NCI-H82 (cell line): ENCODE data around the gene TACC3.
A peak's percentile ranks its signal among the peaks of the same experiment; 100 is the strongest.

Experiments used
- DNase-seq: peaks from one replicate; lab custom pipeline; 2025; lab: John Stamatoyannopoulos, UW

Gene TACC3

DNA sequence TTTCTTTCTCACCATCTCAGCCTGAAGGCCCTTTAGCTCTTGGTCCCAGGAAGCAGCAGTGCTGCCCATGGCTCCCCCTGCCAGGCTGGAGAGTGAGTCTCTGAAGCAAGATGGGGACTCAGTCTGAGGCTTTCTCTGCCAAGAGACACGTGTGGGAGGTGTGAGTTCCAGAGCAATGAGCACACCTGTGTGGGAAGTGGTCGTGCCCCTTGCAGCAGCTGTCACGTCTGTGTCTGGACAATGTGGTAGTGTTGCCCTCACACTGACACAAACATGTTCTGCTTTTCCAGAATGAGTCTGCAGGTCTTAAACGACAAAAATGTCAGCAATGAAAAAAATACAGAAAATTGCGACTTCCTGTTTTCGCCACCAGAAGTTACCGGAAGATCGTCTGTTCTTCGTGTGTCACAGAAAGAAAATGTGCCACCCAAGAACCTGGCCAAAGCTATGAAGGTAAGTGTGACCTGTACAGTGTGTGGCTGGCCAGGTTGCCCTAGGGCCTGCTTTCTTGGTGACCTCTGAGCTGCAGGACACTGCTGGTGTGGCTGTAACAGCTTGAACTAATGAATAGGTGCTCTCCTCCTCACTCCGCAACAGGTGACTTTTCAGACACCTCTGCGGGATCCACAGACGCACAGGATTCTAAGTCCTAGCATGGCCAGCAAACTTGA lies 1.9 kb downstream of the TACC3 start:
- DNase-seq, result no peak

DNA sequence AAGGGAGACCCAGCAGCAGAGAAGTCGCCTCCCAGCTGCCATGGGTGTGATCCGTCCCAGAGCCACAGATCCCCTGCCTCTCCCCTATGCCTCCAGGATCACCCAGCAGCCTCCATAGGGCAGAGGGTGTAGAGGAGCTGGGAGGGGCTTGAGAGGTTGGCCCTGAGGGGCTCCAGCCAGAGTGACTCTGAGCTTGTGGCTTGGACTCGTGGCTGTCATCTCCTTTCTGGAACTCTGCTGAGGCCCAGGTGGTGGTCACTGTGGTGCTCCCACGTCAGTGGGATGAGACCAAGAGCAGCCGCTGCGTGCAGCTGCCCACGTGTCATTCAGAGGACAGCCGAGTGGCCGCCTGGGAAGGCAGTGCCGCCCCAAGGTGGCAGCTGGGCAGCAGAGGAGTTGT lies 4.2 kb downstream of the TACC3 start:
- DNase-seq, result no peak

DNA sequence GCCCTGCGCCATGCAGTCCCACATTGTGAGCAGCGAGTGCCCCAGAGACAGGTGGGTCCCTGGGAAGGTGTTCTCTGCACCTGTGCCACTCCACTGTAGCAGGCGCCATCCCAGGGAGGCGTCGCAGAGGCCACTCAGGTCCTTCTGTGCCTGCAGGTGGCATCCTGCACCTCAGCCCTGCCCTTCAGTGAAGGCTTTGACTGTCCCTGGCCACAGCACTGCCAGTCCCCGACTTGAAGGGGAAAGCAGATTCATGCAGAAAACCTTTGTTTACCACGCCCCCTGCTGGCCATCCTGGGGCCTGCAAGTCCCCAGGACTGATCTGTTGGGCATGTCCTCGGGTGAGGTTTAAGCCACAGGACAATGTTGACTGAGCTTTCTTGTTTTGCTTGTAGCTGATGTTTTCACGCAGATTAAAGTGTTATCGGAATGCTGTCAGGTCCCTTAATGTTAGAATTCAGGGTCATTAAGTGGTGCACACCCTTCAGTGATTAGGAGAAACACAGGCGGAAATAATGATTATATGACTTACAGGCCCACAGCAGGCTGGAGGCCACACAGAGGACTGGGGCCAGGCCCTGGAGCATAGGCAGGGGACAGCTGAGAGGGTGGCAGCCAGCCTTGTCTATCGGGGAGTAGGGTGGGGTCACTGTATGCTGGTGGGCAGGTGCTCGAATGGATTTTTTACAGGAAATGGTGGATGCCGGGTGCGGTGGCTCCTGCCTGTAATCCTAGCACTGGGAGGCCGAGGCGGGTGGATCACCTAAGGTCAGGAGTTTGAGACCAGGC lies 5.0 kb downstream of the TACC3 start:
- DNase-seq, result peak; percentile 84

DNA sequence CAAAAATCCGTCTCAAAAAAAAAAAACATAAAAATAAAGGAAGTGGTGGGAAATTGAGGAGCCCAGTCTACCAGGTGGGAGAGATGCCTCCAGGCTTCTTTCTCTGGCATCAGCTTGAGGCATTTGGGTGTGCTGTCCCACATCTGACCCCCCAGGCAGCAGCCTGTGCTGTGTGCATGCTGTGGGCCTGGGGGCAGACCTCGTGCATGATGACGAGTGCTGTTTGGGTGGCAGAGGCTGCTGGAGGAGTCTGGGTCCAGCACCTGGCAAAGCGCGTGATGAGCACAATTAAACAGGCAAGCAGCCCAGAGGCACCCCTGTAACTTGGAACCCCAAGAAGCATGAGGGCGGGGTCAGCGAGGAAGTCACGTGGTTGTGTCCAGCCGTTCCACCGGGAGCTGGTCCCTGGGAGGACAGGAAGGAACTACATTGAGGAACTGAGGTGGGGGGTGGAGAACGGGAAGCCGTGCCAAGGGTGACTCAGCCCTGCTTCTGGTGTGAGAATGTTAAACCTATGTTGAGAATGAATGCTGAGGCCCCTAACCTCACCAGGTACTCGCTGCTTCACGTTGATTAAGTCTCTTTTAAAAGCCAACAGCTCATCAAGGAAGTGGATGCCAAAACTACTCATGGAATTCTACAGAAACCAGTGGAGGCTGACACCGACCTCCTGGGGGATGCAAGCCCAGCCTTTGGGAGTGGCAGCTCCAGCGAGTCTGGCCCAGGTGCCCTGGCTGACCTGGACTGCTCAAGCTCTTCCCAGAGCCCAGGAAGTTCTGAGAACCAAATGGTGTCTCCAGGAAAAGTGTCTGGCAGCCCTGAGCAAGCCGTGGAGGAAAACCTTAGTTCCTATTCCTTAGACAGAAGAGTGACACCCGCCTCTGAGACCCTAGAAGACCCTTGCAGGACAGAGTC lies 6.1 kb downstream of the TACC3 start:
- no peak for DNase-seq

DNA sequence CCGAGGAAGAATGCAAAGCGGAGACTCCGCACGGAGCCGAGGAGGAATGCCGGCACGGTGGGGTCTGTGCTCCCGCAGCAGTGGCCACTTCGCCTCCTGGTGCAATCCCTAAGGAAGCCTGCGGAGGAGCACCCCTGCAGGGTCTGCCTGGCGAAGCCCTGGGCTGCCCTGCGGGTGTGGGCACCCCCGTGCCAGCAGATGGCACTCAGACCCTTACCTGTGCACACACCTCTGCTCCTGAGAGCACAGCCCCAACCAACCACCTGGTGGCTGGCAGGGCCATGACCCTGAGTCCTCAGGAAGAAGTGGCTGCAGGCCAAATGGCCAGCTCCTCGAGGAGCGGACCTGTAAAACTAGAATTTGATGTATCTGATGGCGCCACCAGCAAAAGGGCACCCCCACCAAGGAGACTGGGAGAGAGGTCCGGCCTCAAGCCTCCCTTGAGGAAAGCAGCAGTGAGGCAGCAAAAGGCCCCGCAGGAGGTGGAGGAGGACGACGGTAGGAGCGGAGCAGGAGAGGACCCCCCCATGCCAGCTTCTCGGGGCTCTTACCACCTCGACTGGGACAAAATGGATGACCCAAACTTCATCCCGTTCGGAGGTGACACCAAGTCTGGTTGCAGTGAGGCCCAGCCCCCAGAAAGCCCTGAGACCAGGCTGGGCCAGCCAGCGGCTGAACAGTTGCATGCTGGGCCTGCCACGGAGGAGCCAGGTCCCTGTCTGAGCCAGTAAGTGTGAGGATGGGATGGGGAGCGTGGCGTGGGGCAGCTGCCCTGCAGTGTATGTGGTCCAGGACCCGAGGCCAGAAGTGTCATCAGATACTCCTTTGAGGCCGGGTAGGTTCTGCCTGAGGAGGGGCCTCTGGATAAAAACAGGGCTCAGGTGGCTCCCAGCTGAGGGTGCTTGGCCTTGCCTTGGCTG lies 7.0 kb downstream of the TACC3 start:
- DNase-seq, result no peak

DNA sequence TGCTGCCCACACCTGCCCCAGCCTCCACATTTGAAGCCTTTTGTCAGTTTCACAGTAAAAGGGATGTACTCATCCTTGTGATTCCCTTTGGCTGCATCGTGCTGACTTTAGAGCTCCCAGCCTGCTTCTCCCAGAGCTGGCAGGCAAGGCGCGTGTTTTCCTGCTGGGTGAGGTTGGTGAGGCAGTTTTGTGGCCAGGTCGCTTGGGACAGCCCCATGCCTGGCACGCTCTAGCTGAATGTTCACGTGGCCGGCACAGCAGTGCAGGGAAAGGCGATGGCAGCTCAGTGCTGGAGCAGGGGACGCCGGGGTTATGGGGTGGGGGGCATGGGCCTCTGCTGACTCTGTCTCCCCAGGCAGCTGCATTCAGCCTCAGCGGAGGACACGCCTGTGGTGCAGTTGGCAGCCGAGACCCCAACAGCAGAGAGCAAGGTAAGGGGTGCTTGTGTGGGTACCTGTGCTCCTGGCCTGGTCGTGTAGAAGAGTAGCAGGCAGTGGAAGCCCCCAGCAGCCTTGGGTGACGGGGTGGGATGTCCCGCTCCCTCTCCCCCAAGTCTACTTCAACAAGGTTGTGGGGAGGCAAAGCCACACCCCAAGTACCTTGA lies 9.3 kb downstream of the TACC3 start:
- DNase-seq, result no peak

DNA sequence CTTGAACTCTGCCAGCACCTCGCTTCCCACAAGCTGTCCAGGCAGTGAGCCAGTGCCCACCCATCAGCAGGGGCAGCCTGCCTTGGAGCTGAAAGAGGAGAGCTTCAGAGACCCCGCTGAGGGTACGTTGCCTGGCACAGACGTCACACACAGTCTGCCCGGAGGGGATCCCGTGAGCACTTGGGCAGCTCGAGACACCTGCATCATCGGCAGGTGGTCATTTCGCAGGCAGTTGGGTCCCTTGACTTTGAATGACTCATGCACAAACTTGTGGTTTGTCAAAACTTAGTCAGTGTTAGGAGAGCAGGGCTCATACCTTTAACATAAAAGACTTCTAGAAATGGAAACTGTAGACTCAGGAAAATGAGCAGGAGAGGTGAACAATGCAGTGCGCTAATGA lies 9.9 kb downstream of the TACC3 start:
- DNase-seq, result no peak

DNA sequence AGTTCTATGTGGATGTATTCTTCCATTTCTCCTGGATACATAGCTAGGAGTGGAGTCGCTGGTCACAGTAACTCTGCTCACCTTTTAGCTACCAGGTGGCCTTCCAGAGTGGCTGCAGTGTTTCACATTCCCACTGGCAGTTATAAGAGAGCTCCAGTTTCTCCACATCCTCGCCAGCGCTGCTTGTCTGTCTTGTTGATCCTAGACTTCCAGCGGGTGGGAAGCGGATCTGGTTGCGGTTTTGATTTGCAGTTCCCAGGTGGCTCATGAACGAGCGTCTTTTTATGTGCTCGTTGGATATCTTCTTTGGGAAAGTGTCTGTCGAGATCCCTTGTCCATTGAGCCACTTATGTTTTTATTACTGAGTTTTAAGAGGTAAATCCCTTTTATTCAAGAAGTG lies 11.6 kb downstream of the TACC3 start:
- DNase-seq, result no peak

DNA sequence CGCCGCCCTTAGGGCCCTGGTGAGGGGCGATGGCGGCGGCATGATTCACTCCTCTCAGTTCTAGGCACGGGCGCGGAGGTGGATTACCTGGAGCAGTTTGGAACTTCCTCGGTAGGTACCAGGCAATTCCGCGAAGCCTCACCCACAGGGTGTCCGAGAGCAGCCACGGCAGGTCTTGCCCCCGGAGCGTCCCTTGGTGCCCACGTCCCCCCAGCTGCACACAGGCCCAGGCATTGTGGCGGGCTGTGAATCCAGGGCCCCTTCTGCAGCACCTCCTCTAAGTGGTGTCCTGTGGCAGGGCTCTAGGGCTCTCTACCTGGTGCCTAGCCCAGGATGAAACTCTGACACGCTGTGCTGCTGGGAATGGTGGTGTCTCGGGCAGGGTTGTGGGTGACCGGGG lies 13.9 kb downstream of the TACC3 start:
- no peak for DNase-seq

DNA sequence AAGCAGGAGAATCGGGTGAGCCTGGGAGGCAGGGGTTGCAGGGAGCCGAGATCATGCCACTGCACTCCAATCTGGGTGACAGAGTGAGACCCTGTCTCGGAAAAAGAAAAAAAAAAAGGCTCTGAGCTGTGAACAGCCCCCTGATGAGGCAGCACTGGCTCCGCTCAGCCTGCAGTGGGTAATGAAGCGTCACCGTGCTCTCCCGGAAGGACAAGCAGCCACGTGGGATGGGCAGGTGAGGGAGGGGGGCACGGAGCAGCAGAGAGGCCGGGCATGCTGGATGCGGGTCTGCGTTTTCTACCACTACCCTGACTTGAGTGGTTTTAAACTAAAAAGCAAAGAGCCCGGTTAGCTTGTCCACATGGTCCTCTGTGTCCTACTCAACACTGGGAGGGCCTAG lies 15.5 kb downstream of the TACC3 start:
- no peak for DNase-seq

DNA sequence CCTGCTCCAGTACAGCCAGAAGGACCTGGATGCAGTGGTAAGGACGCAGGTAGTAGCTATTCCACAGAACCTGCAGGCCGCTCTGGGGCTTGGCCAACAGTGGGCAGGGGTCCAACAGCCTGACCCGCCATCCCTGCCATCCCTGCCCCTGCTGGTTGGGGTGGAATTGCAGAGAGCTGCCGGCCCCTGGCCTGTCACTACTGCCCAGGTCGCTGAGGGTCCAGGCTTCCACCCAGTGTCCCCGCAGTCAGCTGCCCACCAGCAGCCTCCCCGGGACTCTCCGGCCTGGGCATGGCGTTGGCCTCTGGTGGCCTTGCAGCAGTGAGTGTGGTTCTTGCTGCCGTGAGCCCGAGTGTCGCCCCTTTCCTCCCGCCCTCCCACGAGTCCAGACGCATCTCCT lies 16.3 kb downstream of the TACC3 start:
- DNase-seq, result no peak

DNA sequence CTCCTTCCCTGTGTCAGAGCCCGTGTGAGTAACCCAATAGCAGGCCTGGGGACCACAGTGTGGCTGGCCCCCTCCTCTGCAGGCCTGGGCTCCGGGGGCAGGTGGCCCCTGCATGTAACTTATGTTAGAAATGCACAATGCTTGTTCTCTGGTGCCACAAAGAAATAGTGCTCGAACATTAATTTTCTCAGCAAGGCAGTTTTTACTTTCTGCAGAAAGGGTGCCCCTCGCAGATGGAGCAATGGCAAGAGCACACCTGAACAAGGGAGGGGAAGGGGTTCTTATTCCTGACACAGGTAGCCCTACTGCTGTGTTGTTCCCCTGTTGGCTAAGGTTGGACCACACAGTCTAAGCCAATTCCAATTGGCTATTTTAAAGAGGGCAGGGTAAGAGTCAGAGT lies 17.1 kb downstream of the TACC3 start:
- no peak for DNase-seq

DNA sequence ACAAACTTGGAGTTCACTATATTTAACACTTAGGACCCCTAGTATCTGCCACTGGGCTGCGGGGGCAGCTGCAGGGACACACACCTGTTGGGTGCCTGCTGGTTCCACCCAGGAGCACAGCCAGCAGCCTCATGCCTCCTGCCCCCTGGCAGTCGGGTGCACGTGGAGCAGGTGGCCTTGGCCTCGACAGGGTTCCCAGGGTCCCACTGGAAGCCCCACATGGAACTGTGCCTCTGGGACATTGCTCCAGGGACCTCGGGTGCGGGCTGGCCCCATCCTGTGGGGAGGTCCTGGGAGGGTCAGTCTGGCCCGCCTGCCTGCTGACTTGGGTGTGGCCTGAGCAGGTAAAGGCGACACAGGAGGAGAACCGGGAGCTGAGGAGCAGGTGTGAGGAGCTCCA lies 18.0 kb downstream of the TACC3 start:
- DNase-seq, result no peak

DNA sequence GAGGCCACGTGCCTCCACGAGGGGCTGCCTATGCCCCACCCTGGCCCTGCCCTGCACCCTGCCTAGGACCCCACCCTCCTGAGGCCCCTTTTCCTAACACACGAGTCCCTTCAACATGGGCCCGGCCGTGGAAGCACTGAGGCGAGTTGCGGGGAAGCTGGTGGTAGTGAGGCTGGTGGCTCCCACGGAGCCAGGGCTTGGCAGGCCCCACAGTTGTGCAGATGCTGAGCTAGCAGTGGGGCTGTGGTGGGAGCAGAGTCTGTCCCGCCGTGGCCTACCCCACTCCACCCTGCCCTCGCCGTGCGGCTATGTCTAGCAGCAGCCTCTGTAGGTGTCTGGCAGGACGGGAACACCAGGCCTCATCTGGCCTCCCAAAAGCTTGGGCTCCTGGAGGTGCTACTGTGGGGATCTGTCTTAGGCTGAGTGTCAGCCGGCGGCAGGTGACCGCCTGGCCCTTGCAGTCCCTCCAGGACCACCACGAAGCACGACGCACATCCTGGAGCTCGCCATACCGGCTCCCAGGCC lies 18.8 kb downstream of the TACC3 start:
- no peak for DNase-seq

DNA sequence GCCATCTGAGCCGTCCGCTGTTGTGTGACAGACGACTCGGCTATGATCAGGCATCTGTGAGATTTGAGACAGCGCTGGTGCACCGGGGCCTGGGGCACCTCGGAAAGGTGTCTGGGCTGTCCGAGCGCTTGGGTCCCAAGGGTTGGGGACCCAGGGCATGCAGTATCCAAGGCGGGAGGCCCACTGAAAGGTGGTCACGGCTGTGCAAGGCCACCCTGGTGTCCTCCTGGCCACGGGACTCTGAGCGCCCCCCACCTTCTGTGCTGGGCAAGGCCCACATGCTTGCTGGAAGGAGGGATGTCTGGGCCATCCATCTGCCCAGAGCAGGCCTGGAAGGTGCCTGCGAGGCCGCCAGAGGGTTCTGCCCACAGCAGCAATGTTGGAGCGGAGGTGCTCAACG lies 19.9 kb downstream of the TACC3 start:
- no peak for DNase-seq

DNA sequence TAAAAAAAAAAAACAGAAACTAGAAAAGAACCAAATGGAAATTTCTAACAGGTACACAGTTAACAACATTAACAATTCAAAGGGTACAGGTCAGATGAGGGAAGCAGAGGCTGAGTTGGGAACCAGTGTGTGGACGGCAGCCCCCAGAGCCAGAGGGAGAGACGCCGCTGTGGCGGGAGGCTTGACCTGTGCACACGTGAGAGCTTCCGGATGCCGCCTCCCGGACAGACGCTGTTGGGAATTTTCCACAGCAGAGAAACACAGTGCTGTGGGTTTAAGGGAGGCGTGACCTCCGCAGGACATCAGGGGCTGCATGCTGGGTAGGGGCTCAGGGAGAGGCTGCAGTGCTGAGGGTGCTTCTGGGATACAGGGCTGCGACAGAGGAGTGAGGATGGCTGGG lies 22.2 kb downstream of the TACC3 start:
- DNase-seq, result no peak

DNA sequence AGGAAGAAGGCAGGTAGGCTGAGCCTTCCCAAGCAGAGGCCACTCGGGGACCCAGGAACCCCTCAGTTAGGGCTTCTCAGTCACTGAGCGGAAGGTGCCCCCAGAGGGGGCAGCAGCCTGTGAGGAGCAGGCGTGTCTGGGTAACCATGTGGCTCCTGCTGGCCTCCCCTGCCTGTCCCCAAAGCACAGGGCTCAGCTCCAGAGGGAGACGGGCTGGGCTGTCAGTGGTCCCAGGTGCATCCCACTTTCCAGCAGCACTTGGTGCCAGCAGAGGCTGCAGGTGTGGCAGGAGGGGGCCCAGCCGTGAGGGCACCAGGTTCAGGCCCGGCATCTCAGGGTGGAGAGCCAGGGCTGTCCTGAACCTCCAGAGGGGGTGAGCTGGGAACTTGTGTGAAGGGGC lies 22.7 kb downstream of the TACC3 start:
- no peak for DNase-seq

DNA sequence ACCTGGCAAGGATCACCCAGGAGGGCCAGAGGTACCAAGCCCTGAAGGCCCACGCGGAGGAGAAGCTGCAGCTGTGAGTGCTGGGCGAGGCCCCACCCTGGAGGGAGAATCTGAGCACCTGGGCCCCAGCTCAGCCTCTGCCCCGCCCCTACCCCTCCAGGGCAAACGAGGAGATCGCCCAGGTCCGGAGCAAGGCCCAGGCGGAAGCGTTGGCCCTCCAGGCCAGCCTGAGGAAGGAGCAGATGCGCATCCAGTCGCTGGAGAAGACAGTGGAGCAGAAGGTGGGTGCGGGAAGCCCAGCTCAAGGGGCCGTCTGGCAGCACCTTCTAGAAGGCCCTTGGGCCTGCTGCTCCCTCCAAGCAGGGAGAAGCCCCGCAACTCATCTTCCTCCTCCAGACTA lies 23.2 kb downstream of the TACC3 start:
- DNase-seq, result no peak

DNA sequence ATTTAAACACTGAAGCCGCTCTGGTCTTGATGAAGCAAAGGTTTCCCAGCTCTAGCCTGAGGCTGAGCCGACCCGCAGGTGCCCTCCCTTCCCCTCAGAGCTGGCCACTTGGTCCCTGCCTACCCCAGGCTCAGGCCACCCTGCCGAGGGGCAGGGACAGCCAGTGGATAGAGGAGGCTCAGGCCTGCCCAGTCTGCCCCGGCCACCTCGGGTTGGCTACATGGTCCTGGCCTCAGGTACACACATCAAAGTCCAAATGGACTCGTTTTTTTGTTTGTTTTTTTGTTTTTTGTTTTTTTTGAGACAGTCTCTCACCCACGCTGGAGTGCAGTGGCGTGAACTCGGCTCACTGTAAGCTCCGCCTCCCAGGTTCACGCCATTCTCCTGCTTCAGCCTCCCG lies 23.8 kb downstream of the TACC3 start:
- DNase-seq, result no peak

DNA sequence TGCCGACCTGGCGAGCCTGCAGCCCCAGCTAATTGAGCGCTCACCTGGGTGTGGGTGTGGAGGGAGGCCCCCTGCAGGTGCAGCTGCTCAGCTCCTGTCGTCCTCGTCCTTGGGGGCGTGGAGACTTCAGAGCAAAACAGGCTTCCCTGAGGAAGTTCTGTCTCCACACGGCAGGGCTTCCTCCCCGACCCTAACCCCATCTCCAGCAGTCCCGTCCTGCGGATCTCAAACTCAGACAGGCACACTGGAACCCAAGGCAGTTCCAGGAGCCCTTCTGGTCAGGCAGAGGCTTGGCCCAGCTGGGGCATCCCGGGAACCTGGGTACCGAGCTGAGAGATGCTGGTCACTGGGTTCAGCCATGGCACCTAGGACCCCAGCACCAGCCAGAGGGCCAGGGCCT lies 24.4 kb downstream of the TACC3 start:
- no peak for DNase-seq

DNA sequence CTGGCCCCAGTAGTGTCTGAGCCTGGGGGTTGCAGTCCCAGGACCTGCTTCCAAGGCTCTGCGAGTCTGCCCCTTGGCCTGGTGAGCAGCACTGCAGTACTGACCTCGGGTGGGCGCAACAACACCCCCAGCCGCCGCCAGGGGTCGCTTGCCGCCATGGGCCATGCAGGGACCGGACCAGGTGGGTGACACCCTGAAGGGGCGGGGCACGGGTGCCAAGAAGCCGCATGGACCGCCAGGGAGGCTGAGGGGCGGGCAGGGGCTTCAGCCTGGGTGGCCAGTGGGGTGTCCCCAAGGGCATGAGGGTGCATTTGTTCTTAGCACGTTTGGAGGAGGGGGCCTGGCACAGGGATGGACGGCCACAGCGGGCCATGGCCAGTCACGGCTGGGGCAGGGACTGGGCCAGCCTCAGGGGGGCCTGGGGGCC lies 25.0 kb downstream of the TACC3 start:
- DNase-seq, result peak; percentile 92
